ENCODE data around the gene RBSN.
"Not testable (repeated sequence)": the region's sequence is repeated elsewhere in the genome, so short reads cannot be mapped to it uniquely, and the experiment has no call there.

RBSN gene

GRCh38 chr3:15098503-15099363 is at the start of gene RBSN:
RBSN (minus strand) TSS chr3:15099148; CDS start chr3:15096120, 3,028 bp downstream.
- DNase-seq = peak; percentile 95 to 99 (median 96)

DNA sequence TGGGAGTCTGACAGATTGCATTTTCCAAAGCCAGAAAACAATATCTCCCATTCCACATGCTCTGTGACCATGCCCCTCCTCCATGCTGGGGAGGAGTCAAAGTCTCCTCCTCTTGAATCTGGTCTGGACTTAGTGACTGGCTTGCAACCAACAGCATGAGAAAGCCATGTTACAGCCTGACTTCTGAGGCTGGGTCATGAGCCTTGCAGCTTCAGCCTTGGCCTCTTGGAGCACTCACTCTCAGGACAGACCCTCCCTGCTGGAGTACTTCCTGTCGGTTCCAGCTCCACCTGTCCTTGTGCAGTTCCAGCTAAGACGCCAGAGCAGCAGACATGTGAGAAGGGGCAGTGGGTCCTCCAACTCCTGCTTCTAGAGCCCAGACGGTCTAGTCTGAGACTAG is 49.7 kb upstream of the RBSN start:
- DNase-seq = no peak

- DNase-seq = not testable (repeated sequence)
These were observed 37.9 kb upstream of the RBSN start for GRCh38 chr3:15136885-15137284.

DNA sequence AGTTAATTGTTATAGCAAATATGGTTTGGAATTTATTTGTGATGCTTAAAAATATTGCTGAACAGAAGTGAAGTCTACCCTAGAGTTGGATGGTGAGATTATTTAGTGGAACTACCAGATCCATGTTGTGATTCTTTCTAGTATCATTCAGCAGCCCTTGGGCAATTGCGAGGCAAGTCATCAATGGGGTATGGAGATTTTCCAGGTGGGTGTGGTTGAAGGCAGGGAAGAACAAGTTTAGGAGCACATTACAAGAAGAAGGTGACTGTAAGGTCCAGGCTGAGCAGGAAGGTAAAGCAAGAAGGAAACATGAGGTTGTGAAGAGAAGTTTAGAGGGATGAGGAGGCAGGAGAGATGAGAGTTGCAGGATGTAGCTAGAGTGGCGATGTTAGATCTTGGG is 36.0 kb upstream of the RBSN start:
- not testable (repeated sequence) for DNase-seq

DNA sequence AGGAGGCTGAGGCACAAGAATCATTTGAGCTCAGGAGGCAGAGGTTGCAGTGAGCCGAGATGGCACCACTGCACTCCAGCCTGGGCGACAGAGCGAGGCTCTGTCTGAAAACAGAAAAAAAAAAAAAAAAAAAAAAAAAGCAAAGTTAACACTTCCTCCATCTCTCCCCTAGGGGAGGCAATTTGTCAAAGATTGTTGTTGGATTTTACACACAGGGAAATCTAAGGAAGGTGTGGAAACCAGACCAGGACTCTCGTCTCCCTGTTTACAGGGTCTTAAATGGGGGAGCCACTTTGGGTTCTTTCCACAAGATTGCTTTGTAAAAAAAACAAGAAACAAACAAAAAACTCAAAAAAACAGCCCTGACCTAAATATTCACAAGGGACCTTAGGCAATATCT is 29.5 kb upstream of the RBSN start:
- DNase-seq = not testable (repeated sequence)

DNA sequence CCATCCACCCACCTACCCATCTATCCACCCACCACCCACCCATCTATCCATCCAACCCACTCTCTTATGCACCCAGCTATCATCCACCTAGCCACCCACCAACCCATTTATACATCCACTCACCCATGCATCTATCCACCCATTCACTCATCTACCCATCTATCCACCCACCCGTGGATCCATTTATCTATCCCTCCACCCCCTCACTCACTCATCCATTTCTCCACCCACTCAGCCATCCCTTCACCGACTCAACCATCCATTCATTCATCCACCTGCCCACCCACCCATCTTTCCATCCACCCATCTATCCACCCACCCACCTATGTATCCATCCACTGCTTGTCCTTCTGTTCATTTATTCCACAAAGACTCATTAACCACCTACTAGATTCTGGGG is 28.0 kb upstream of the RBSN start:
- DNase-seq = not testable (repeated sequence)

GRCh38 chr3:15122398-15122797 is 23.4 kb upstream of the RBSN start:
- DNase-seq = no peak

DNA sequence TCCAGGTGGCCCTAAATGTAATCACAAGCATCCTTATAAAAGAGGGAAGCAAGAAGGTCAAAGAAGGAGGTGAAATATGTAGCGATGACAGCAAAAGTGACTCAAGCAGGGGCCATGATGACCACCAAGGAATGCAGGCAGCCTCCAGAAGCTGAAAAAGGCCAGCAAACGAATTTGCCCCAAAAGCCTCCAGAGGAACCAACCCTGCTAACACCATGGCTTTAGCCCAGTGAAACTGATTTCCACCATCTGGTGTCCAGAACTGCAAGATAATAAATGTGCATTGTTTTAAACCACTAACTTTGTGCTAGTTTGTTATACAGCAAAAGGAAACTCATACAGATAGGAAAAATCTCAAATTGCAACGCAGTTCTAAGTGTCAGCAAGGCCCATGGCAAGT is 23.0 kb upstream of the RBSN start:
- DNase-seq = no peak

DNA sequence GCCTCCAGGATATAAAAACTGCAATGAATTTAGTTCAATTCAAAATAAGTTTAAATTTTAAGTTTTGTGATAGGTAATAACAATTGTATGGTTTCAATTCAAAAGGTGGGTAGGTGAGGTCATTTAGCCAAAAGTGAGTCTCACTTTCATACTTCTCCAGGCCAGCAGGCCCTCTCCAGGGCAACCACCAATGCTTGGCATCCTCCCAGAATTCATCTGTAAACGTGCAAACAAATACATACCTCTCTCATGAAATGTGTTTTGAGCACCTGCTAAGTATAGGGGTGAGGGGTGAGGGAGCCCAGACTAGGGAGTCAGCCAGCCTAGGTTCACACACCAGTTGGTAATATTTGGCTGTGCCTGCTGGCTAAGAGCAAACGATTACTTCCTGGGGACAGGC is 22.0 kb upstream of the RBSN start:
- no peak for DNase-seq

- no peak for DNase-seq
These were observed 18.1 kb upstream of the RBSN start for GRCh38 chr3:15117011-15117410.

- no peak for DNase-seq
These were observed 17.2 kb upstream of the RBSN start for GRCh38 chr3:15116032-15116669.

- DNase-seq = no peak
These were observed 15.8 kb upstream of the RBSN start for GRCh38 chr3:15114466-15115358.

DNA sequence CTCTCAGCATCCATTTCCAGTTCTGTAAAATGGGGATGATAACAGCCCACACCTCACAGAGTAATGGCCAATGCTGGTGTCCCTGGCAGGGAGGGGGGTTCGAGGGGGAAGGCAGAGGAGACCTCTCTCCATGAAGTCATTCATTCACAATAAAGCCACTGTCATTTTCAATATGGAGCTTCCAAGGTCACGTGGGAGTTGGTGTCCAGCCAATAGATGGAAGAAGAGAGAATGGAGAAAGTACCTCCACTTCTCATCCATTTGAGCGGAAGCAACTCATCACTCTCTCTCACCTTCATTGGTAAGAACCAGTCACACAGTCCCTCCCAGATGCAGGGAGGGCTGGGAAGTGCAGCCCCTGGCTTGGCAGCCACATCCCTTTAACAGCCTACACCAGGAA is 14.9 kb upstream of the RBSN start:
- no peak for DNase-seq

- DNase-seq = no peak
These were observed 14.5 kb upstream of the RBSN start for GRCh38 chr3:15113471-15113870.

DNA sequence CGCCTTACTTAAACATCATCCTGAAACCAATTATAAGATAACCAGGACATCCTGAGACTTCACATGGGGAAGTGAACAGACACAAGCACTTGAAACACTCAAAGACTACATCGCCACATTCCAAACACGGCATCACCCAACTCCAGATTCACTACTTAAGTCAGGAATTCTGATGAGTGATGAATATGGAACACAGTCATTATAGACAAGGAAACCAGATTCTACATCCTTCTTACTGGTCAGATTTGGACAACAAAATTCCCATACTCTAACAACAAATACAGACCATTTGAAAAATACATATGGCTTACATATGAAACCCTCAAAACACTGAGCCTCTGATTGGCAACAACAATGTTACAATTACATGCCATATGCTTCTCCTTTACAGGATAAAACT is 13.1 kb upstream of the RBSN start:
- DNase-seq = no peak

DNA sequence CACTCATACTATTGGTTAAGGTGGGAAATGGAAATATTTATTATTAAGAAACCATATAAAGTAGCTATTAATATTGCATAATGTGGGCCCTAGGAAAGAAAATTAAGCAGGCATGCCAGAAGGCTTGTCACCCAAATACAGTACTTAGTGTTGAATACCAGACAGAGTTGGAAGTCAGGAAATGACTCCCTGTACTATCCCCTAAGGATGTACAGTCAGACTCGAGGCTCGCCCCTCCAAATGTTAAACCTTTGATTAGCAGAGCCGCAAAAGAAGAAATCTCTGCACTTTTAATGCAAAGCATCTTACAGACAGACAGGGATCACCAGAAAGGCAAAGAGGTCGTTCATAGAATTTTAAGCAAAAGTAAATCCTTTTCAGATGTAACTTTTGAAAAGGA is 11.3 kb upstream of the RBSN start:
- no peak for DNase-seq

DNA sequence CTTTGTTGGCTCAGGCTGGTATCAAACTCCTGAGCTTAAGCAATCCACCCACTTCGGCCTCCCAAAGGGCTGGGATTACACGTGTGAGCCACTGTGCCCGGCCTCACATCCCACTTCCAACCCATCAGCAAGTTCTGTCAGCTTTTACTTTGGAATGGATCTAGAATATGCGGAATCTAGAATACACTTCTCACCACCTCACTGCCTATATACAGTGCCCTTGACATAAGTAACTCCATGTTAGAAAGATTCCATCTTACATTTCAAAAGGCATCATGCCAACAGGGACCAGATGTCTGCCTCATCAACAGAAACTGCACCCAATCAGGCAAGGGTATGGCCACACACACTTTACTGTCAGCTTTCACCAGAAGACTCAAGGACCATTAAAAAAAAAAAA is 9.9 kb upstream of the RBSN start:
- no peak for DNase-seq

DNA sequence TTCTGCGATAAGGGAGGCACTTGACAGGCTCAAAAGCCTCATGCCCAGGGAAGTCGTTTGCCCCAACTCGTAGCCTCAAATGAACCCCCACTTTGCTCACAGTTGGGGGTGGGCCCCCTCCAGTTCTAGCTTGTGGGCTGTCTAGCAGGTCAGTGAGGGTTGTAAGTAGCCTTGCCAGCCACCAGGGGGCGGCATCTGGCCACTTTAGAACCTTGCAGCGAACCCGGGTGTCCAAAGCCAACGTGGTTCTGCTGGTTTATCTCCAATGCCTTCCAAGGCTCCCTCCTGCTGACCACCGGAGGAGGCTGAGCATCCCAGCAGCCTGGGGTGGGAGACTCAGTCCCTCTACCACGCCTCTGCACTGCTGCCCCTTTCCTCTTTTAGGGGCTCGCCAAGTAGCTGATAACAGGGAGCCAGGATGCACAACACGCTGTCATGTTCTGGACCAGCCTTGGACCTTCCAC is 9.2 kb upstream of the RBSN start:
- peak; percentile 34 to 76 (median 58) for DNase-seq

DNA sequence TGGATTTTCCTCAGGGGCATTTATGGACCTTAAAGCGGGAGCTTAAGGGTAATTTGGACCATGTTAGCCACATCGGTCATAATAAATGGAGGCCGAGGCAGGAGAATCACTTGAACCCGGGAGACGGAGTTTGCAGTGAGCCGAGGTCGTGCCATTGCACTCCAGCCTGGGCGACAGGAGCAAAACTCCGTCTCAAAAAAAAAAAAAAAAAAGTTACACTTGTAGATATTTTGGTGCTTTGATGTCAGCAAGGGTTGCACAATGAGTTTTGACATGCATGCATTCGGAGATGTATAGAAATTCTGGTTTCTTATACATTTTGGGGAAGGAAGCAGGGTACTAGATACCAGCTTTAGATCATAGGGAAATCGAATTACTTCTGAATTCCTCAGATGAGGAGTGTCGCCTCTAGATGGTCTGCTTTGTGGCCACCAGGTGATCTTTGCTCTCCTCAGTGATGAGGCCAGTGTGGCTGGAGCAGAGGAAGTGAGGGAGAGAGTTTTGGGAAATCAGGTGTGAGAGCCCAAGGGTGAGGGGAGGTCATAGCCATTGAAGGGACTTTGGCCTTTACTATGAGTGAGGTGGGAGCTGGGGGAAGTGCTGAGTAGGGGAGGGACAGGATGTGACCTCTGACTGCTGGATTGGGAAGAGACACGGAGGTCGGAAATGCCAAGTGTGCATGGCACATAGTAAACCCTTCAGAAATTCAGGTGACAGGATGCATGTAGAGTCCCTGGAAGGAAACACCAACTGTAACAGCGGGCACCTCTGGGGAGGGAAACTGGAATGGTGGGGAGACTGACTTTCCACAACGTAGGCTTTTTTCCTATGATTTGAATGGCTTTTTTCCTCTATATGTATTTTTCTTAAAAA is 8.4 kb upstream of the RBSN start:
- DNase-seq = no peak

GRCh38 chr3:15102836-15103235 is 3.9 kb upstream of the RBSN start:
- no peak for DNase-seq

DNA sequence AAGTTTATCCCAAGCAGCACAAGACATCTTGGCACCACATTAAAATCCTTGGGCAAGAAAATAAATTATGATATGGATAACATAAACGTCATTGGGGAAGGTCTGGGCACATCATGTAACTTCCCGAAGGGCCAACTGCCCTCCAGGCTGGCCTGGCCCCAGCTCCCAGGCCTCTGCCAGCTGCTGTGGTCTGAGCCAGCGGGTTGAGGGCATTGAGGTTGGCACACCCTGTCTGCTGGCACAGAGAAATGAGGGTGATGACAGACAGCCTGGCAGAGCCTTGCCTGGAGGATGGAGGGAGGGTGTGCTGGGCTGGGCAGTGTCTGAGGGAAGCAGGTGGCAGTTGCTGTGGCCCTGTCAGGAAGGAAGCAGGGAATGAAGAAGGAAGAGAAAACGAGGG is 3.3 kb upstream of the RBSN start:
- no peak for DNase-seq

GRCh38 chr3:15099364-15100098 is 583 bp upstream of the RBSN start:
- DNase-seq = no peak
